GM12878 (cell line): ENCODE data around the gene DOCK2. TPM values are rescaled to one million over a fixed set of nuclear protein-coding genes. Genes with fewer than 3 reads are reported as not detected.

Experiments
- ATAC-seq: fragments of 200-7000 bp; cut with Tn5 transposase; 3 replicates; pipeline ENCODE4 v1.9.1; 2020; ENCODE audit warnings: mild to moderate bottlenecking, moderate library complexity
- BruUV-seq: library from RNA; stranded (reverse); fragments of 400-500 nt; replicated peaks from 2 replicates; lab custom pipeline; 2021; lab: Mats Ljungman, UMichigan
- CTCF ChIA-PET: fragments of 300-600 bp; sonication (Branson Sonifier 250); formaldehyde crosslinking; extraction: SDS; loops from one replicate; lab custom pipeline; 2021; ENCODE audit warnings: inconsistent platforms; lab: Yijun Ruan, JAX
- POLR2A ChIA-PET: fragments of 350-600 bp; formaldehyde crosslinking; extraction: SDS; loops from one replicate; lab custom pipeline; 2021; ENCODE audit warnings: inconsistent platforms; lab: Charles Lee
- RAD21 ChIA-PET: fragments of 300-600 bp; sonication (Branson Sonifier 250); formaldehyde crosslinking; loops from one replicate; lab custom pipeline; 2023; ENCODE audit warnings: antibody characterized with exemption; ENCODE audit not compliant: unreplicated experiment; lab: Charles Lee
- SMC1A ChIA-PET: fragments of 300-600 bp; sonication (Branson Sonifier 250); formaldehyde crosslinking; loops from one replicate; lab custom pipeline; 2023; ENCODE audit not compliant: unreplicated experiment, uncharacterized antibody; lab: Charles Lee
- DNase-seq: peaks from one replicate; pipeline ENCODE4 v3.0.0-alpha.2; 2011; ENCODE audit warnings: low read depth, low spot score
- FAIRE-seq: peaks from 3 replicates; lab custom pipeline; 2011; peaks lifted over from hg19 to GRCh38; lab: Jason Lieb, UNC
- H2AFZ ChIP-seq: 2 replicates; pipeline ENCODE4 v1.6.0; 2011; ENCODE audit warnings: low read depth, low read length, control low read depth; ENCODE audit not compliant: control insufficient read depth
- H3K27ac ChIP-seq: 2 replicates; pipeline ENCODE4 v1.5.1; 2011; ENCODE audit warnings: control low read depth; ENCODE audit not compliant: control insufficient read depth, insufficient read depth
- H3K27me3 ChIP-seq, 2 experiments: replicated peaks in 1 of 2; 2 replicates each; pipeline versions ENCODE4 v1.6.0 to v1.6.1; 2011; ENCODE audit warnings: low read length in 1 of 2; ENCODE audit not compliant: control insufficient read depth in 2 of 2, insufficient read depth in 2 of 2
- H3K36me3 ChIP-seq, 2 experiments: 2 replicates each; pipeline ENCODE4 v1.5.1; 2011; ENCODE audit warnings: low read length in 1 of 2; ENCODE audit not compliant: control insufficient read depth in 2 of 2, insufficient read depth in 2 of 2
- H3K4me1 ChIP-seq: 2 replicates; pipeline ENCODE4 v1.6.1; 2011; ENCODE audit warnings: mild to moderate bottlenecking, low read length, moderate library complexity, mixed read lengths; ENCODE audit not compliant: control insufficient read depth, insufficient read depth
- H3K4me2 ChIP-seq: 2 replicates; pipeline ENCODE4 v1.6.0; 2011; ENCODE audit warnings: control low read depth; ENCODE audit not compliant: control insufficient read depth, insufficient read depth
- H3K4me3 ChIP-seq: fragments of 200-600 bp; sonication (generic); 2 replicates; pipeline ENCODE4 v1.5.1; 2016
- H3K79me2 ChIP-seq: 2 replicates; pipeline ENCODE4 v1.6.0; 2011; ENCODE audit warnings: low read length; ENCODE audit not compliant: control insufficient read depth, insufficient read depth
- H3K9ac ChIP-seq: 2 replicates; pipeline ENCODE4 v1.8.0; 2011; ENCODE audit warnings: low read length, control low read depth, mixed read lengths; ENCODE audit not compliant: control insufficient read depth, insufficient read depth
- H3K9me3 ChIP-seq: replicated peaks from 3 replicates; pipeline ENCODE4 v1.5.1; 2011; ENCODE audit warnings: mild to moderate bottlenecking, low read length; ENCODE audit not compliant: control insufficient read depth, insufficient read depth
- H4K20me1 ChIP-seq: 2 replicates; pipeline ENCODE4 v1.6.0; 2011; ENCODE audit not compliant: control insufficient read depth, insufficient read depth
- ATF7 ChIP-seq: fragments of 450-650 bp; IDR thresholded peaks from 2 replicates; pipeline ENCODE4 v1.6.1; 2016; ENCODE audit warnings: low read depth, mild to moderate bottlenecking
- CTCF ChIP-seq, 3 experiments: IDR thresholded peaks in 2 of 3; conservative IDR thresholded peaks in 1 of 3; 2 replicates each; pipeline ENCODE4 v1.5.1; 2011; ENCODE audit warnings: low read depth in 3 of 3, low read length in 3 of 3, mild to moderate bottlenecking in 3 of 3, control low read depth in 2 of 3, moderate library complexity in 2 of 3, inconsistent platforms in 1 of 3, mixed read lengths in 1 of 3; ENCODE audit not compliant: control insufficient read depth in 2 of 3, insufficient read depth in 1 of 3; ENCODE audit errors: extremely low read depth in 1 of 3
- HDGF ChIP-seq: fragments of 450-650 bp; IDR thresholded peaks from 2 replicates; pipeline ENCODE4 v1.6.1; 2016; ENCODE audit warnings: antibody characterized with exemption
- IRF4 ChIP-seq: IDR thresholded peaks from 2 replicates; pipeline ENCODE4 v1.6.1; 2011; ENCODE audit warnings: low read depth, low read length
- KLF5 ChIP-seq: fragments of 450-650 bp; IDR thresholded peaks from 2 replicates; pipeline ENCODE4 v1.6.1; 2014; ENCODE audit warnings: mild to moderate bottlenecking; ENCODE audit not compliant: partially characterized antibody
- NKRF ChIP-seq: fragments of 450-650 bp; conservative IDR thresholded peaks from 2 replicates; pipeline ENCODE4 v1.6.1; 2017; ENCODE audit warnings: mild to moderate bottlenecking, moderate library complexity
- PBX3 ChIP-seq: IDR thresholded peaks from 2 replicates; pipeline ENCODE4 v1.6.1; 2011; ENCODE audit warnings: mild to moderate bottlenecking, low read depth, low read length, moderate library complexity; ENCODE audit not compliant: insufficient replicate concordance
- POLR2A ChIP-seq: IDR thresholded peaks from 2 replicates; pipeline ENCODE4 v1.6.1; 2011; ENCODE audit warnings: low read depth, mild to moderate bottlenecking, low read length
- POLR2AphosphoS2 ChIP-seq: IDR thresholded peaks from 2 replicates; pipeline ENCODE4 v1.6.1; 2011; ENCODE audit warnings: low read depth, mild to moderate bottlenecking, low read length, improper control_type of control experiment, moderate library complexity
- SPI1 ChIP-seq: IDR thresholded peaks from 2 replicates; pipeline ENCODE4 v1.6.1; 2011; ENCODE audit warnings: low read depth, mild to moderate bottlenecking, low read length, moderate library complexity, borderline replicate concordance; ENCODE audit not compliant: insufficient read depth
- SRF ChIP-seq, 2 experiments: IDR thresholded peaks; 2 replicates each; pipeline ENCODE4 v1.6.1; 2011; ENCODE audit warnings: low read depth in 2 of 2, low read length in 2 of 2, mild to moderate bottlenecking in 1 of 2, moderate library complexity in 1 of 2
- SUPT20H ChIP-seq: IDR thresholded peaks from 2 replicates; pipeline ENCODE4 v1.6.1; 2011; ENCODE audit warnings: low read depth, mild to moderate bottlenecking, low read length, moderate library complexity, borderline replicate concordance; ENCODE audit not compliant: control insufficient read depth
- ZNF384 ChIP-seq: IDR thresholded peaks from 2 replicates; pipeline ENCODE4 v1.6.1; 2012; ENCODE audit warnings: low read depth, mild to moderate bottlenecking, low read length, improper control_type of control experiment, borderline replicate concordance
- ZNF687 ChIP-seq: fragments of 450-650 bp; IDR thresholded peaks from 2 replicates; pipeline ENCODE4 v1.6.1; 2017; ENCODE audit warnings: mild to moderate bottlenecking, moderate library complexity
- WGBS: methylation state at CpG from one replicate; pipeline ENCODE4 v1.1.6; 2016; ENCODE audit warnings: low lambda C conversion rate; ENCODE audit not compliant: insufficient replicate concordance, insufficient coverage; ENCODE audit errors: missing lambda C conversion rate; 5-methylcytosine and 5-hydroxymethylcytosine counted together
- in situ Hi-C: fragments of 300-500 bp; cut with MboI; formaldehyde crosslinking; loops from 9 replicates; pipeline ENCODE4 v1.14.3; 2018; ENCODE audit warnings: mixed read lengths
- intact Hi-C: fragments of 100-400 bp; cut with micrococcal nuclease; formaldehyde crosslinking; loops from one replicate; pipeline ENCODE4 v1.14.2; 2022; ENCODE audit not compliant: unreplicated experiment
- polyA plus RNA-seq, 11 experiments: library from polyadenylated mRNA; depleted of rRNA in 4 of 11; unstranded in 6 of 11; stranded (reverse) in 5 of 11; fragments of >200 nt; fragmentation: Nextera tagmentation in 4 of 11; fragmentation: Illumina TruSeq in 1 of 11; extraction: Ambion mirVana in 4 of 11; extraction: Trizol in 1 of 11; gene quantifications; 1 replicate in 1 of 11; 2 replicates in 10 of 11; pipeline versions ENCODE4 v1.2.1 to v1.2.3, GENCODE V29; 2011 to 2016; ENCODE audit warnings: inconsistent platforms in 2 of 11, missing spikeins in 2 of 11, low read depth in 1 of 11
- total RNA-seq, 4 experiments: library from RNA; depleted of rRNA in 3 of 4; stranded (reverse); fragments of >200 nt in 3 of 4; fragmentation: Illumina TruSeq in 1 of 4; extraction: Trizol in 1 of 4; gene quantifications; 2 replicates each; pipeline versions ENCODE4 v1.2.1 to v1.2.3, GENCODE V29; 2013 to 2021

Gene DOCK2
- total and polyA plus RNA-seq, 10 of the 15 experiments (the other 5 are each of a cell fraction or from before 2014, with no cell fraction given): 34.2 to 192 (median 118) TPM

GRCh38 chr5:170126626-170127025, 489.6 kb downstream of the DOCK2 start (continued):
- no peak for TF ChIP-seq KLF5
- TF ChIP-seq ZNF687: no peak
- TF ChIP-seq POLR2A: no peak
- no peak for TF ChIP-seq SUPT20H
- TF ChIP-seq ZNF384: no peak
- no peak for TF ChIP-seq ATF7
- TF ChIP-seq, all 136 proteins: peak for 0

GRCh38 chr5:170131235-170131634, 494.2 kb downstream of the DOCK2 start:
- no peak overlapping the region for H3K4me3 ChIP-seq
- no TSS peak for BruUV-seq
- ChIA-PET POLR2A (no interaction called here), SMC1A (no interaction called here), CTCF (no interaction called here), RAD21 (no interaction called here)
- no peak overlapping the region for H3K4me2 ChIP-seq
- no peaks in the 10 kb centered on the region for H3K36me3 ChIP-seq
- no peaks in the 10 kb centered on the region for H4K20me1 ChIP-seq
- intact Hi-C loops (no loop called here), in situ Hi-C loops (no loop called here)
- H3K79me2 ChIP-seq: no peaks in the 10 kb centered on the region
- H2AFZ ChIP-seq: no peak overlapping the region
- peaks cover 2 to 3% of the 10 kb centered on the region in 2 experiments; a peak in 1 of 4 replicates for H3K27me3 ChIP-seq
- H3K4me1 ChIP-seq: no peaks in the 10 kb centered on the region
- H3K9ac ChIP-seq: no peak overlapping the region
- ATAC-seq (no peak), DNase-seq (no peak), FAIRE-seq (no peak)
- H3K9me3 ChIP-seq: no peaks in the 10 kb centered on the region; the same call in 2 of the 3 replicates
- WGBS: 37% methylated on average over 3 of the region's 3 CpGs
- H3K27ac ChIP-seq: no peak overlapping the region
- TF ChIP-seq HDGF (no peak), SPI1 (no peak), NKRF (no peak), SRF (IDR thresholded peaks at IDR 0.05; ENCODE audit: low read depth in 2 of 2, low read length in 2 of 2) (no peak), IRF4 (no peak), PBX3 (no peak), POLR2AphosphoS2 (no peak), CTCF (IDR thresholded peaks at IDR 0.05 in 2 of 3, conservative IDR thresholded peaks at IDR 0.05 in 1 of 3; ENCODE audit: control insufficient read depth in 2 of 3, extremely low read depth in 1 of 3, insufficient read depth in 1 of 3, low read depth in 3 of 3, low read length in 3 of 3) (no peak)
